Measurements from ENCODE around the gene DUSP8.
A peak's percentile ranks its signal among the peaks of the same experiment; 100 is the strongest.
"Not testable (repeated sequence)": the region's sequence is repeated elsewhere in the genome, so short reads cannot be mapped to it uniquely, and the experiment has no call there.

DUSP8 gene

GRCh38 chr11:1576825-1577224 lies 4.8 kb upstream of the DUSP8 start:
- Mint-ChIP-seq H3K36me3 (ENCODE audit: insufficient read depth) (peaks cover 12% of the 10 kb centered on the region), H3K4me1 (peaks cover 11% of the 10 kb centered on the region), H3K4me3 (no peak overlapping the region), H3K27ac (ENCODE audit: low read depth) (no peak overlapping the region), H3K27me3 (no peaks in the 10 kb centered on the region), H3K9me3 (no peaks in the 10 kb centered on the region)
- DNase-seq (ENCODE audit: low spot score in 2 of 2), result no peak
- ATAC-seq (replicated peaks; ENCODE audit: extremely low read depth, poor library complexity, severe bottlenecking), result no peak

- Mint-ChIP-seq H3K4me3 (peak overlapping the region; percentile 88), H3K36me3 (ENCODE audit: insufficient read depth) (peaks cover 15% of the 10 kb centered on the region), H3K4me1 (peaks cover 11% of the 10 kb centered on the region)
- not testable (repeated sequence) for DNase-seq (ENCODE audit: low spot score in 2 of 2); H3K27ac Mint-ChIP-seq (ENCODE audit: low read depth); ATAC-seq (replicated peaks; ENCODE audit: extremely low read depth, poor library complexity, severe bottlenecking); H3K9me3 Mint-ChIP-seq; H3K27me3 Mint-ChIP-seq
These were observed 3.7 kb upstream of the DUSP8 start for GRCh38 chr11:1575756-1576155.

GRCh38 chr11:1574933-1575242 lies 2.8 kb upstream of the DUSP8 start:
- Mint-ChIP-seq H3K4me1 (peaks cover 11% of the 10 kb centered on the region), H3K9me3 (no peaks in the 10 kb centered on the region), H3K27me3 (no peaks in the 10 kb centered on the region), H3K27ac (ENCODE audit: low read depth) (no peak overlapping the region), H3K4me3 (peak overlapping the region; percentile 88), H3K36me3 (ENCODE audit: insufficient read depth) (peaks cover 19% of the 10 kb centered on the region)
- ATAC-seq (replicated peaks; ENCODE audit: extremely low read depth, poor library complexity, severe bottlenecking) (no peak), DNase-seq (ENCODE audit: low spot score in 2 of 2) (no peak)

GRCh38 chr11:1574238-1574932 lies 2.3 kb upstream of the DUSP8 start:
- ATAC-seq (replicated peaks; ENCODE audit: extremely low read depth, poor library complexity, severe bottlenecking), result peak; percentile 50
- Mint-ChIP-seq H3K4me1 (peaks cover 16% of the 10 kb centered on the region), H3K27ac (ENCODE audit: low read depth) (peak overlapping the region; percentile 93), H3K36me3 (ENCODE audit: insufficient read depth) (peaks cover 23% of the 10 kb centered on the region), H3K9me3 (no peaks in the 10 kb centered on the region), H3K4me3 (peak overlapping the region; percentile 88), H3K27me3 (no peaks in the 10 kb centered on the region)
- peak in 1 of 2 donors; percentile 57 for DNase-seq (ENCODE audit: low spot score in 2 of 2)

GRCh38 chr11:1573903-1574237 lies 1.8 kb upstream of the DUSP8 start:
- H3K27ac Mint-ChIP-seq (ENCODE audit: low read depth), result peak overlapping the region; percentile 93
- peaks cover 21% of the 10 kb centered on the region for H3K4me1 Mint-ChIP-seq
- DNase-seq (ENCODE audit: low spot score in 2 of 2) (no peak), ATAC-seq (replicated peaks; ENCODE audit: extremely low read depth, poor library complexity, severe bottlenecking) (no peak)
- H3K4me3 Mint-ChIP-seq, result peak overlapping the region; percentile 88
- H3K9me3 Mint-ChIP-seq, result no peaks in the 10 kb centered on the region
- peaks cover 25% of the 10 kb centered on the region for H3K36me3 Mint-ChIP-seq (ENCODE audit: insufficient read depth)
- H3K27me3 Mint-ChIP-seq, result no peaks in the 10 kb centered on the region

- H3K27ac Mint-ChIP-seq (ENCODE audit: low read depth), result peak overlapping the region; percentile 93
- peaks cover 31% of the 10 kb centered on the region for H3K36me3 Mint-ChIP-seq (ENCODE audit: insufficient read depth)
These were observed 1.2 kb upstream of the DUSP8 start for GRCh38 chr11:1573077-1573902.

GRCh38 chr11:1571760-1572196 lies 293 bp downstream of the DUSP8 start:
- no peak overlapping the region for H3K4me3 Mint-ChIP-seq
- peaks cover 41% of the 10 kb centered on the region for H3K4me1 Mint-ChIP-seq

More at GRCh38 chr11:1573077-1573902, 1.2 kb upstream of the DUSP8 start:
- no peaks in the 10 kb centered on the region for H3K9me3 Mint-ChIP-seq
- no peaks in the 10 kb centered on the region for H3K27me3 Mint-ChIP-seq
- H3K4me1 Mint-ChIP-seq, result peaks cover 27% of the 10 kb centered on the region
- peak overlapping the region; percentile 88 for H3K4me3 Mint-ChIP-seq
- peak in 1 of 2 donors; percentile 38 for DNase-seq (ENCODE audit: low spot score in 2 of 2)
- ATAC-seq (replicated peaks; ENCODE audit: extremely low read depth, poor library complexity, severe bottlenecking), result peak; percentile 12

GRCh38 chr11:1570896-1571759 lies 943 bp downstream of the DUSP8 start:
- Mint-ChIP-seq H3K27ac (ENCODE audit: low read depth) (peak overlapping the region; percentile 92), H3K4me1 (peaks cover 41% of the 10 kb centered on the region), H3K27me3 (no peaks in the 10 kb centered on the region), H3K36me3 (ENCODE audit: insufficient read depth) (peaks cover 46% of the 10 kb centered on the region), H3K9me3 (no peaks in the 10 kb centered on the region), H3K4me3 (peak overlapping the region; percentile 61)
- ATAC-seq (replicated peaks; ENCODE audit: extremely low read depth, poor library complexity, severe bottlenecking) (no peak), DNase-seq (ENCODE audit: low spot score in 2 of 2) (no peak)

More at GRCh38 chr11:1571760-1572196, 293 bp downstream of the DUSP8 start:
- ATAC-seq (replicated peaks; ENCODE audit: extremely low read depth, poor library complexity, severe bottlenecking), result no peak
- Mint-ChIP-seq H3K36me3 (ENCODE audit: insufficient read depth) (peaks cover 40% of the 10 kb centered on the region), H3K27ac (ENCODE audit: low read depth) (no peak overlapping the region), H3K27me3 (no peaks in the 10 kb centered on the region), H3K9me3 (no peaks in the 10 kb centered on the region)
- DNase-seq (ENCODE audit: low spot score in 2 of 2), result no peak

- peak overlapping the region; percentile 61 for H3K4me3 Mint-ChIP-seq
- no peak for DNase-seq (ENCODE audit: low spot score in 2 of 2)
- peaks cover 41% of the 10 kb centered on the region for H3K4me1 Mint-ChIP-seq
- no peaks in the 10 kb centered on the region for H3K27me3 Mint-ChIP-seq
- peaks cover 51% of the 10 kb centered on the region for H3K36me3 Mint-ChIP-seq (ENCODE audit: insufficient read depth)
- H3K9me3 Mint-ChIP-seq, result no peaks in the 10 kb centered on the region
- ATAC-seq (replicated peaks; ENCODE audit: extremely low read depth, poor library complexity, severe bottlenecking), result no peak
- H3K27ac Mint-ChIP-seq (ENCODE audit: low read depth), result peak overlapping the region; percentile 92
These were observed 1.6 kb downstream of the DUSP8 start for GRCh38 chr11:1570531-1570895.

GRCh38 chr11:1570001-1570453 lies 2.0 kb downstream of the DUSP8 start:
- no peaks in the 10 kb centered on the region for H3K9me3 Mint-ChIP-seq
- H3K4me1 Mint-ChIP-seq, result peaks cover 41% of the 10 kb centered on the region
- DNase-seq (ENCODE audit: low spot score in 2 of 2) (no peak), ATAC-seq (replicated peaks; ENCODE audit: extremely low read depth, poor library complexity, severe bottlenecking) (no peak)
- no peaks in the 10 kb centered on the region for H3K27me3 Mint-ChIP-seq
- H3K27ac Mint-ChIP-seq (ENCODE audit: low read depth), result peak overlapping the region; percentile 92
- peak overlapping the region; percentile 61 for H3K4me3 Mint-ChIP-seq
- peaks cover 55% of the 10 kb centered on the region for H3K36me3 Mint-ChIP-seq (ENCODE audit: insufficient read depth)

GRCh38 chr11:1569251-1569780 lies 2.8 kb downstream of the DUSP8 start:
- no peak for DNase-seq (ENCODE audit: low spot score in 2 of 2)
- Mint-ChIP-seq H3K4me3 (peak overlapping the region; percentile 61), H3K4me1 (peaks cover 41% of the 10 kb centered on the region), H3K27ac (ENCODE audit: low read depth) (peak overlapping the region; percentile 92), H3K27me3 (no peaks in the 10 kb centered on the region), H3K9me3 (no peaks in the 10 kb centered on the region), H3K36me3 (ENCODE audit: insufficient read depth) (peaks cover 60% of the 10 kb centered on the region)
- ATAC-seq (replicated peaks; ENCODE audit: extremely low read depth, poor library complexity, severe bottlenecking), result no peak

- Mint-ChIP-seq H3K9me3 (no peaks in the 10 kb centered on the region), H3K27me3 (no peaks in the 10 kb centered on the region), H3K36me3 (ENCODE audit: insufficient read depth) (peaks cover 60% of the 10 kb centered on the region), H3K4me1 (peaks cover 34% of the 10 kb centered on the region), H3K27ac (ENCODE audit: low read depth) (peak overlapping the region; percentile 92), H3K4me3 (peak overlapping the region; percentile 61)
- DNase-seq (ENCODE audit: low spot score in 2 of 2) (peak; percentile 56 to 89), ATAC-seq (replicated peaks; ENCODE audit: extremely low read depth, poor library complexity, severe bottlenecking) (peak; percentile 64)
These were observed 3.6 kb downstream of the DUSP8 start for GRCh38 chr11:1568441-1568911.

Data from central memory CD8-positive, alpha-beta T cell (primary cell).